Naive B cell (primary cell): ENCODE data around the gene FAM20A. TPM values are rescaled to one million over a fixed set of nuclear protein-coding genes. Genes with fewer than 3 reads are reported as not detected.
A peak's percentile ranks its signal among the peaks of the same experiment; 100 is the strongest.
"Not testable (repeated sequence)": the region's sequence is repeated elsewhere in the genome, so short reads cannot be mapped to it uniquely, and the experiment has no call there.

Experiments used
- ATAC-seq, 2 donors: fragments of 150-1000 bp; cut with Tn5 transposase; 2 replicates each; pipeline ENCODE4 v1.10.0; 2021; ENCODE audit warnings: low read depth in 2 of 2, mild to moderate bottlenecking in 2 of 2, moderate library complexity in 2 of 2
- DNase-seq: peaks from one replicate; pipeline ENCODE4 v3.0.0; 2022
- H3K27ac Mint-ChIP-seq, 6 donors: one replicate each; pipeline ENCODE4 v1.8.0; 2020 to 2022; ENCODE audit warnings: mild to moderate bottlenecking in 6 of 6, mixed read lengths in 6 of 6, moderate library complexity in 5 of 6, inconsistent platforms in 2 of 6
- H3K27me3 Mint-ChIP-seq, 3 donors: one replicate each; pipeline ENCODE4 v1.8.0; 2021 to 2022; ENCODE audit warnings: mixed read lengths in 3 of 3, mild to moderate bottlenecking in 1 of 3
- H3K36me3 Mint-ChIP-seq, 2 donors: one replicate each; pipeline ENCODE4 v1.8.0; 2020 to 2022; ENCODE audit warnings: mixed read lengths in 2 of 2, inconsistent platforms in 1 of 2, mild to moderate bottlenecking in 1 of 2
- H3K4me1 Mint-ChIP-seq, 3 donors: one replicate each; pipeline ENCODE4 v1.8.0; 2020 to 2022; ENCODE audit warnings: mixed read lengths in 3 of 3, inconsistent platforms in 1 of 3, mild to moderate bottlenecking in 1 of 3, moderate library complexity in 1 of 3
- H3K4me3 Mint-ChIP-seq, 8 donors: one replicate each; pipeline ENCODE4 v1.8.0; 2020 to 2022; ENCODE audit warnings: mild to moderate bottlenecking in 8 of 8, mixed read lengths in 8 of 8, moderate library complexity in 8 of 8, inconsistent platforms in 2 of 8
- H3K9me3 Mint-ChIP-seq, 7 donors: one replicate each; pipeline ENCODE4 v1.8.0; 2020 to 2022; ENCODE audit warnings: mixed read lengths in 7 of 7, mild to moderate bottlenecking in 5 of 7, inconsistent platforms in 2 of 7, moderate library complexity in 1 of 7
- polyA plus RNA-seq, 6 donors: library from polyadenylated mRNA; unstranded; fragments of 300-500 nt; fragmentation: Illumina TruSeq; gene quantifications; one replicate each; pipeline ENCODE4 v1.2.3, GENCODE V29; 2021; ENCODE audit warnings: low read depth in 6 of 6

FAM20A gene
- polyA plus RNA-seq, 6 donors from 2014 or later: 0.11 to 0.13 TPM; not detected in 4

GRCh38 chr17:68498479-68499326 is 102.5 kb downstream of the FAM20A start:
- Mint-ChIP-seq H3K9me3 (peaks cover 0 to 4% (median 0%) of the 10 kb centered on the region in 7 donors), H3K27me3 (no peaks in the 10 kb centered on the region), H3K36me3 (no peaks in the 10 kb centered on the region), H3K4me3 (peak overlapping the region; percentile 12 to 81 (median 67)), H3K27ac (peak overlapping the region; percentile 83 to 96 (median 92)), H3K4me1 (peaks cover 20 to 28% (median 24%) of the 10 kb centered on the region in 3 donors)
- ATAC-seq (no peak), DNase-seq (no peak)

- peak; percentile 95 to 96 for ATAC-seq
- Mint-ChIP-seq H3K4me1 (peaks cover 20 to 28% (median 24%) of the 10 kb centered on the region in 3 donors), H3K9me3 (peaks cover 0 to 4% (median 0%) of the 10 kb centered on the region in 7 donors), H3K27ac (peak overlapping the region; percentile 83 to 96 (median 92)), H3K4me3 (peak overlapping the region; percentile 12 to 81 (median 67)), H3K27me3 (no peaks in the 10 kb centered on the region), H3K36me3 (no peaks in the 10 kb centered on the region)
- peak; percentile 72 for DNase-seq
Observed at GRCh38 chr17:68497885-68498319, 103.3 kb downstream of the FAM20A start.

- Mint-ChIP-seq H3K4me3 (no peak overlapping the region), H3K27me3 (no peaks in the 10 kb centered on the region), H3K27ac (peak overlapping the region in 3 of 6 donors; percentile 33 to 84 (median 41)), H3K4me1 (peaks cover 32 to 40% (median 33%) of the 10 kb centered on the region in 3 donors), H3K36me3 (no peaks in the 10 kb centered on the region), H3K9me3 (peaks cover 0 to 4% (median 0%) of the 10 kb centered on the region in 7 donors)
- ATAC-seq (no peak), DNase-seq (no peak)
Observed at GRCh38 chr17:68495081-68495480, 106.1 kb downstream of the FAM20A start.

- DNase-seq, H3K36me3 Mint-ChIP-seq, H3K9me3 Mint-ChIP-seq, ATAC-seq, H3K27me3 Mint-ChIP-seq: not testable (repeated sequence)
- peaks cover 19 to 28% (median 23%) of the 10 kb centered on the region in 3 donors for H3K4me1 Mint-ChIP-seq
- H3K27ac Mint-ChIP-seq: peak overlapping the region in 2 of 6 donors; percentile 68 to 78
- H3K4me3 Mint-ChIP-seq: peak overlapping the region in 1 of 8 donors; percentile 16
Observed at GRCh38 chr17:68492394-68493054, 108.6 kb downstream of the FAM20A start.

DNA sequence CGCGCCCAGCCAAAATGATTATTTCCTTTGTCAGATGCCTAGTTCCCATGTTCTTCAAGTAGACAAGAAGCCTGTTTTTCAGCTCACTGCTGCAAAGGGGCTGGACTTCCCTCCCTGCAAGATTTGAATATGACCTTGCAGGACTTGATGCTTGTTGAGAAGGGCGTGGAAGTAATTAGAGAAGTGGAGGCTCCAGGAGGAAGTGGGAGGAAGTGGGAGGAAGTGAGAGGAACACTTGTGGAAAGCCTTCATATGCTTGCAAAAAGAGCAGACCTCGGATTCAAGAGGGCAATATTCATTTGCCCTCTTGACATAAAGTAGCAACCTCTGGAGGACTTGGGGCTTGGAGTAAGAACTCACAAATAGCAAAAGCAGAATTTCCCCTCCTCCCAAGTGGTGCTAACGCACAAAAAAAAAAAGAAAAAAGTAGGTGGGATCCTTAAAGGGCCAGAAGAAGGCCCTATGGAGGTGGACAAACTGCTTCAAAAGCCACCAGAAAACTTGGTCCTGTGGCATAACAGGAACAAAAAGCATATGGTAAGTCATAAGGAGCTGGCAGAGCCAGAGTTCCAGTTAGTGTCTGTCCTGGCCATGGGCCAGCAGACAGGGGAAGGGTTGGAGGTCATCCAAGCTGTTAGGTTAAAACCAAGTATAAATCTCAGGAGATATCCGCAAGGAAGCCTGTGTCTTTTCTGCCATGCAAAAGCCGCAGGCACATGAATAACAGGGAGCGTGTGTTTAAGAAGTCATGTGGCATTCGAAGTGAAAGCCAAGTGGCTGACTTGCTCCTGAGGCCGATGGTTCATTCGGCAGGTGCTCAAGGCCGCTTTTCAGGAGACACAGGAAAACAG is 109.6 kb downstream of the FAM20A start:
- Mint-ChIP-seq H3K4me3 (peak overlapping the region in 2 of 8 donors; percentile 51 to 62), H3K9me3 (no peaks in the 10 kb centered on the region), H3K4me1 (peaks cover 17 to 27% (median 24%) of the 10 kb centered on the region in 3 donors), H3K27me3 (no peaks in the 10 kb centered on the region), H3K36me3 (no peaks in the 10 kb centered on the region), H3K27ac (peak overlapping the region in 2 of 6 donors; percentile 76 to 78)
- ATAC-seq (peak; percentile 40 to 60), DNase-seq (peak; percentile 19)

GRCh38 chr17:68489919-68490318 is 111.2 kb downstream of the FAM20A start:
- H3K27ac Mint-ChIP-seq: no peak overlapping the region
- no peaks in the 10 kb centered on the region for H3K36me3 Mint-ChIP-seq
- peaks cover 20 to 30% (median 24%) of the 10 kb centered on the region in 3 donors for H3K4me1 Mint-ChIP-seq
- H3K9me3 Mint-ChIP-seq: no peaks in the 10 kb centered on the region
- ATAC-seq (no peak), DNase-seq (no peak)
- H3K4me3 Mint-ChIP-seq: peak overlapping the region in 1 of 8 donors; percentile 47
- H3K27me3 Mint-ChIP-seq: no peaks in the 10 kb centered on the region

Other genes starting within 250 kb of the FAM20A start
- gene WIPI1, start 143.9 kb downstream of the FAM20A start, polyA plus RNA-seq: 1 to 10 TPM in 5 of 6 donors, not detected in 1; 1.4 to 4.6 (median 3.1) TPM
- gene PRKAR1A, start 88.9 kb downstream of the FAM20A start, polyA plus RNA-seq: 100 to 1,000 TPM; 183 to 245 (median 212) TPM